Measurements from ENCODE around the gene DOCK2.

GRCh38 chr5:169933616-169934015, 296.5 kb downstream of the DOCK2 start:
- TF ChIP-seq ZNF112 (tag by site-specific recombination; IDR thresholded peaks at IDR 0.05) (no peak), ZBTB1 (tag by site-specific recombination; IDR thresholded peaks at IDR 0.05) (no peak), GFI1B (tag by site-specific recombination; IDR thresholded peaks at IDR 0.05) (no peak), PATZ1 (tag by site-specific recombination; IDR thresholded peaks at IDR 0.05) (no peak)

All from HEK293 (cell line).